ENCODE measurements around the gene SDF2L1. TPM values are rescaled to one million over a fixed set of nuclear protein-coding genes. Genes with fewer than 3 reads are reported as not detected.
"Not testable (repeated sequence)": the region's sequence is repeated elsewhere in the genome, so short reads cannot be mapped to it uniquely, and the experiment has no call there.

The SDF2L1 gene
- 10 to 100 TPM; 11.2 to 23.6 (median 18.7) TPM for total RNA-seq

- no peaks in the 10 kb centered on the region for H3K27me3 ChIP-seq
- 4% methylated on average over 20 of the region's 76 CpGs for WGBS
- peak in 1 of 2 donors; percentile 28 for TF ChIP-seq POLR2A (IDR thresholded peaks at IDR 0.05)
- TF ChIP-seq POLR2AphosphoS5 (IDR thresholded peaks at IDR 0.05), result no peak
- no peak for TF ChIP-seq EP300 (IDR thresholded peaks at IDR 0.05)
- TF ChIP-seq CTCF (IDR thresholded peaks at IDR 0.05), result peak in 1 of 2 donors; percentile 43
These were observed at the start of gene SDF2L1 for GRCh38 chr22:21641789-21642583. TSS of gene SDF2L1 (plus strand) at chr22:21642302. CDS start at chr22:21642337, 35 bp downstream.

GRCh38 chr22:21592422-21592821, 49.7 kb upstream of the SDF2L1 start:
- TF ChIP-seq POLR2AphosphoS5 (IDR thresholded peaks at IDR 0.05), result no peak
- TF ChIP-seq CTCF (IDR thresholded peaks at IDR 0.05), result no peak
- TF ChIP-seq POLR2A (IDR thresholded peaks at IDR 0.05), result no peak
- no peak for TF ChIP-seq EP300 (IDR thresholded peaks at IDR 0.05)
- Histone ChIP-seq H3K36me3 (peaks cover 44% of the 10 kb centered on the region), H3K9me3 (no peaks in the 10 kb centered on the region), H3K27ac (no peak overlapping the region), H3K4me1 (peaks cover 33% of the 10 kb centered on the region), H3K27me3 (no peaks in the 10 kb centered on the region), H3K4me3 (no peak overlapping the region)
- 90% methylated on average over 3 of the region's 3 CpGs for WGBS
- no peak for DNase-seq (ENCODE audit: low spot score in 2 of 2)

More at GRCh38 chr22:21641789-21642583, at the start of gene SDF2L1:
- Histone ChIP-seq H3K4me3 (peak within 1 kb of the TSS; percentile 59), H3K4me1 (peaks cover 18% of the 10 kb centered on the region), H3K27ac (peak within 1 kb of the TSS; percentile 28), H3K9me3 (no peaks in the 10 kb centered on the region), H3K36me3 (peaks cover 6% of the 10 kb centered on the region)
- DNase-seq (ENCODE audit: low spot score in 2 of 2), result peak; percentile 99

- no peak for TF ChIP-seq CTCF (IDR thresholded peaks at IDR 0.05)
- no peak for TF ChIP-seq EP300 (IDR thresholded peaks at IDR 0.05)
- TF ChIP-seq POLR2AphosphoS5 (IDR thresholded peaks at IDR 0.05), result no peak
- TF ChIP-seq POLR2A (IDR thresholded peaks at IDR 0.05), result no peak
- peaks cover 45% of the 10 kb centered on the region for H3K36me3 ChIP-seq
- no peak overlapping the region for H3K4me3 ChIP-seq
- DNase-seq (ENCODE audit: low spot score in 2 of 2), result no peak
- peaks cover 22% of the 10 kb centered on the region for H3K4me1 ChIP-seq
- H3K27me3 ChIP-seq, result no peaks in the 10 kb centered on the region
- H3K27ac ChIP-seq, result no peak overlapping the region
- H3K9me3 ChIP-seq, result no peaks in the 10 kb centered on the region
- 74% methylated on average over 11 of the region's 11 CpGs for WGBS
These were observed 48.5 kb upstream of the SDF2L1 start for GRCh38 chr22:21593406-21594232.

- TF ChIP-seq POLR2AphosphoS5 (IDR thresholded peaks at IDR 0.05) (no peak), EP300 (IDR thresholded peaks at IDR 0.05) (no peak), CTCF (IDR thresholded peaks at IDR 0.05) (no peak), POLR2A (IDR thresholded peaks at IDR 0.05) (no peak)
- H3K27ac ChIP-seq, result no peak overlapping the region
- DNase-seq (ENCODE audit: low spot score in 2 of 2), result no peak
- WGBS, result 81% methylated on average over 4 of the region's 5 CpGs
- H3K4me1 ChIP-seq, result peaks cover 21% of the 10 kb centered on the region
- peaks cover 45% of the 10 kb centered on the region for H3K36me3 ChIP-seq
- H3K27me3 ChIP-seq, result no peaks in the 10 kb centered on the region
- H3K4me3 ChIP-seq, result no peak overlapping the region
- H3K9me3 ChIP-seq, result no peaks in the 10 kb centered on the region
These were observed 47.1 kb upstream of the SDF2L1 start for GRCh38 chr22:21594865-21595452.

GRCh38 chr22:21596356-21597135, 45.6 kb upstream of the SDF2L1 start:
- not testable (repeated sequence) for H3K27me3 ChIP-seq; H3K4me1 ChIP-seq; H3K4me3 ChIP-seq; H3K9me3 ChIP-seq; DNase-seq (ENCODE audit: low spot score in 2 of 2); H3K27ac ChIP-seq
- H3K36me3 ChIP-seq, result peaks cover 45% of the 10 kb centered on the region
- 97% methylated on average over 13 of the region's 13 CpGs for WGBS

Data from suprapubic skin (tissue), 4 donors.